Measurements from ENCODE around the gene SIPA1L3.
A peak's percentile ranks its signal among the peaks of the same experiment; 100 is the strongest.

Gene SIPA1L3

DNA sequence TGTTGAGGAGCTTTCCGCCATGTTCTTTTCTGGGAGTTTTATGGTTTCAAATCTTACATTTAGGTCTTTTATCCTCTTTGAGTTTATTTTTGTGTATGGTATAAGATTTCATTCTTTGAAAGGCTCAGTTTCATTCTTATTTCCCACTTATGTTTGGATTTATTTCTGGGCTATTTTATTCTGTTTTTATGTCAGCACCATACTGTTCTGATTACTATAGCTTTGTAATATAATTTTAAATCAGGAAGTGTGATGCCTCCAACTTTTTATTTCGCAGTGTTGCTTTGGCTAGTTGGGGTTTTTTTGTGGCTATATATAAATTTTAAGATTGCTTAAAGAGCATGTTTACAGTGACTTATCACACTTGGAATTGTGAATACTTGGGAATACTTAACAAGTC lies 135.1 kb downstream of the SIPA1L3 start:
- no peaks in the 10 kb centered on the region for H3K27me3 ChIP-seq (ENCODE audit: insufficient read depth, insufficient read length)
- H3K9ac ChIP-seq (ENCODE audit: insufficient read length, low read depth): no peak overlapping the region
- H3K9me3 ChIP-seq (ENCODE audit: insufficient read depth, low read length): no peaks in the 10 kb centered on the region
- H3K4me3 ChIP-seq (ENCODE audit: insufficient read length, low read depth): no peak overlapping the region
- H3K4me1 ChIP-seq (ENCODE audit: insufficient read depth, insufficient read length): peaks cover 6% of the 10 kb centered on the region
- H3K36me3 ChIP-seq (ENCODE audit: insufficient read depth, insufficient read length, low read length): no peaks in the 10 kb centered on the region
- TF ChIP-seq YY1 (IDR thresholded peaks at IDR 0.05; ENCODE audit: insufficient read depth, insufficient read length): no peak
- no peak for TF ChIP-seq ZNF274 (IDR thresholded peaks at IDR 0.05; ENCODE audit: low read depth, low read length)
- no peak for TF ChIP-seq SUZ12 (IDR thresholded peaks at IDR 0.05; ENCODE audit: extremely low read depth, insufficient read depth, insufficient read length)
- no peak for DNase-seq (ENCODE audit: low read depth, low spot score)

DNA sequence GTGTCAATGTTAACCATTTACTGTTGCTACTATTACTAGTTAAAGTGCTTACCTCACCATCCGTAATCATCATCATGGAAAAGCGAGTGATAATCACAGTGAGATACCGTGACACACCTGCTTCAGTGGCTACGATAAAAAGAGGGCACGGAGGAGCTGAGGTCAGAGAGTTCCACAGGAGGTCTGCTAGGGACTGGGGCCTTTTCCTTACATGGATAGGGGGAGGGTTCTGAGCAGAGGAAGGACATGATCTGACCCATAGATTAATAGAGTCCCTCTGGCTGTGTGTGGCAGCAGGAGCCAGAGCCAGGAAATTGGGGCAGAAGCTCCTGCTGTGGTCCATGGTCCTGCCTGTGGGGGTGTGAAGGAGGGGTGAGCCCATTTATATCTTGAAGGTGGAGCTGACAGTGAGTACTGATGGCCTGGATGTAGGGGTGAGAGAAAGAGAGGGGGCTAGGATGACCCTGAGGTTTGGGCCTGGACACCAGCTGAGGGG lies 136.7 kb downstream of the SIPA1L3 start:
- peaks cover 8% of the 10 kb centered on the region for H3K4me1 ChIP-seq (ENCODE audit: insufficient read depth, insufficient read length)
- TF ChIP-seq SUZ12 (IDR thresholded peaks at IDR 0.05; ENCODE audit: extremely low read depth, insufficient read depth, insufficient read length): no peak
- no peak for TF ChIP-seq ZNF274 (IDR thresholded peaks at IDR 0.05; ENCODE audit: low read depth, low read length)
- TF ChIP-seq YY1 (IDR thresholded peaks at IDR 0.05; ENCODE audit: insufficient read depth, insufficient read length): no peak
- no peaks in the 10 kb centered on the region for H3K9me3 ChIP-seq (ENCODE audit: insufficient read depth, low read length)
- no peak overlapping the region for H3K4me3 ChIP-seq (ENCODE audit: insufficient read length, low read depth)
- DNase-seq (ENCODE audit: low read depth, low spot score): no peak
- H3K27me3 ChIP-seq (ENCODE audit: insufficient read depth, insufficient read length): no peaks in the 10 kb centered on the region
- no peak overlapping the region for H3K9ac ChIP-seq (ENCODE audit: insufficient read length, low read depth)
- H3K36me3 ChIP-seq (ENCODE audit: insufficient read depth, insufficient read length, low read length): no peaks in the 10 kb centered on the region

DNA sequence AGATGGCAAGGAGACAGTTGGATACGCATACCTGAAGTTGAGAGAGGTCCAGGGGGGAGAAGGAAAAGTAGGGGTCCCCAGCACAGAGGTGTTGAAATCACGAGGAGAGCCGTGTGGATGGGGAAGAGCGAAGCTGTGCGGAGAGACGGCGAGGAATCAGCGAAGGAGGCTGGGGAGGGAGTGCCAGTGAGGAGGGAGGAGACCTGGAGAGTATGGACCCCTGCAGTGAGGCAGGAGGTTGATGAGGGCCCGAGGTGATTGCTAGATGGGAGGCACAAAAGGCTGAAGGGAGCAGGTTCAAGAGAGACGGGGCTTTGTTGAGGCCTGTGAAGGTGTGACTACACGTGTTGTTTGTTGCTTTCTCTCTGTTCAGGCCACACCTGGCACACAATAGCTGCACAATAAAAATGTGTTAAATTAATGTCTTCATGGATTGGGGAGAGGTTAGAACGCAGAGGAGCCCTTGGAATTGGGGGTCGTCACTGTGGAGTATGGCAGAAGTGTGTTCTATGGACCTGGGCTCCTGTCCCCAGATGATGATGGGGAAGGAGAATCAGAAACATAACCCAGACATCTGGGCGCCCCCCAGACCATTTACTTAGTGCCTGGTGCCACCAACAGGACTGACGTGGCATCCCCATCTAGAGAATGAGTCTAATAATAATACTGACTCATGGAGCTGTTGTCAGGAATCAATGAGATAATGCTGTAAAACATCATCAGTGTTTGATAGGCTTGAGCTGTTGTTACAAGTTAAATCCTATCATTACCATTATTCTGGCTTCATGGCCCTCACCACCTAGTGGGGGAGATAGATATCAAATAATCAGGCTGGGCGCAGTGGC lies 137.5 kb downstream of the SIPA1L3 start:
- peak overlapping the region; percentile 17 for H3K9ac ChIP-seq (ENCODE audit: insufficient read length, low read depth)
- no peak for DNase-seq (ENCODE audit: low read depth, low spot score)
- no peaks in the 10 kb centered on the region for H3K36me3 ChIP-seq (ENCODE audit: insufficient read depth, insufficient read length, low read length)
- no peaks in the 10 kb centered on the region for H3K9me3 ChIP-seq (ENCODE audit: insufficient read depth, low read length)
- TF ChIP-seq SUZ12 (IDR thresholded peaks at IDR 0.05; ENCODE audit: extremely low read depth, insufficient read depth, insufficient read length) (no peak), YY1 (IDR thresholded peaks at IDR 0.05; ENCODE audit: insufficient read depth, insufficient read length) (no peak), ZNF274 (IDR thresholded peaks at IDR 0.05; ENCODE audit: low read depth, low read length) (no peak)
- peaks cover 8% of the 10 kb centered on the region for H3K4me1 ChIP-seq (ENCODE audit: insufficient read depth, insufficient read length)
- H3K4me3 ChIP-seq (ENCODE audit: insufficient read length, low read depth): no peak overlapping the region
- H3K27me3 ChIP-seq (ENCODE audit: insufficient read depth, insufficient read length): no peaks in the 10 kb centered on the region

DNA sequence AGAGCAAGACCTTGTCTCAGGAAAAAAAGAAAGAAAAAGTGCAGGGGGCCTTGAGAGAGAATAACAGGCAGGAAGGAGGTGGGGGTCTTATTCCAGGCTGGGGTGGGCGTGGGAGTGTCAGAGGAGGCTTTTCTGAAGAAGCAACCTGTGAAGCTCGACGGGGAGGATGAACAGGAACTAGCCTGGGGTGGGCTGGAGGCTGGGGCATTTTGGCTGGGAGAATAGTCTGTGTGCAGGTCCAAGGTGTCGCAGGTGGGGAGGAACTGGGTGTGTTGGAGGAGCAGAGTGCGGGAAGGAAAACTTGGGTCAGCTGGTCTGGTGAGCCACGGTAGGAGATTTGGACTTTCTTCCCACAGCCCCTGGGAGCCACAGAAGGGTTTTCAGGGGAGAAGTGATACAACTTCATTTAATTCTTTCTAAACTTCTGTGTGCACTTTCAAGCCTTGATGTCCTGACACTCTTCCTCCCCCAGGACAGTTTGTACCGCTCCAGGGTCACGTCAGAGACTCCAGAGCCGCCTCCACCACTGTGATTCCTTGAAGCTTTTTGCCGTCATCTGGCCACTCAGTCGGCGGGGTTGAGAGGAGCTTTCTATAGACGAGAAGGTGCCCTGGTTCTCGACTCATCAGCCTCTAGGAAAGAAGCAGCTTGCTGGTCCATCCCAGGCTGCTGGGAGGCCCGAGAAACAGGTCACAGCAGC lies 138.7 kb downstream of the SIPA1L3 start:
- TF ChIP-seq SUZ12 (IDR thresholded peaks at IDR 0.05; ENCODE audit: extremely low read depth, insufficient read depth, insufficient read length) (no peak), ZNF274 (IDR thresholded peaks at IDR 0.05; ENCODE audit: low read depth, low read length) (no peak), YY1 (IDR thresholded peaks at IDR 0.05; ENCODE audit: insufficient read depth, insufficient read length) (no peak)
- no peak overlapping the region for H3K9ac ChIP-seq (ENCODE audit: insufficient read length, low read depth)
- H3K36me3 ChIP-seq (ENCODE audit: insufficient read depth, insufficient read length, low read length): no peaks in the 10 kb centered on the region
- H3K4me3 ChIP-seq (ENCODE audit: insufficient read length, low read depth): no peak overlapping the region
- no peak for DNase-seq (ENCODE audit: low read depth, low spot score)
- peaks cover 8% of the 10 kb centered on the region for H3K4me1 ChIP-seq (ENCODE audit: insufficient read depth, insufficient read length)
- H3K9me3 ChIP-seq (ENCODE audit: insufficient read depth, low read length): no peaks in the 10 kb centered on the region
- H3K27me3 ChIP-seq (ENCODE audit: insufficient read depth, insufficient read length): no peaks in the 10 kb centered on the region

DNA sequence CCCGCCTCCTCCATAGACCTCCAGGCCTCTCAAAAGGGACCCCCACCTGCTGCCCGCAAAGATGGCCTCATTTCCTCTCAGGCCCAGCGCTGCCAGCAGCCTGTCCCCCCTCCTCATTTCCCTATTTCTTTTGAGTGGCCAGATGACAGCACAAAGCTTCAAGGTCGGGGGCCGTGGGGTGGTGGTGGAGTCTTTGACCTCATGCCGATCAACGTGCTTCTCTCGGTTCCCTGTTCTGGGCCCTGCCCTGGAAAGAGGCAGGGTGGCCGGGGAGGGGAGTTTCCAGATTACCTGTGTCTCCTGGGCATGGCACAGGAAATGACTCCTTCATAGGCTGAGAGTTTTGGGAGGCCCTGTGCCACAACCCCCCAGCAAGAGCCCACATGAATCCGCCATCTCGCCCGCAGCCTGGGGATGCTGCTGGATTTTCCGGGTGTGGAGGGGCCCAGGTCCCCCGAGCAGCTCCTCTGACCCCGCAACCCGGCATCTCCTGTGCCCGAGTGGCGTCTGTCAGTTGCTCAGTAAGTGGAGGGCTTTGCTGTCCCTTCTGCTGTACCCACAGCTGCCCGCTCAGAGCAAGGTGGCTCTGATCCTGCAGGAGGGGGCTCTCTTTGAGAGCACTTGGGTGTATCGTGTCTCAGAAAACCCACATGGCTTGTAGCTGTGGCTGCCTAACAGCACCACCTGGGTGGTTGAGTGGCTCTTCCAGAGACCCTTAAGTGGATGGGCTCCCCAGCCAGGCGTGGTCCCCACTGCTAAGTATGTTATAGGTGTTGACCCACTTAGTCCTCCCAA lies 139.4 kb downstream of the SIPA1L3 start:
- no peak for DNase-seq (ENCODE audit: low read depth, low spot score)
- peaks cover 8% of the 10 kb centered on the region for H3K4me1 ChIP-seq (ENCODE audit: insufficient read depth, insufficient read length)
- no peaks in the 10 kb centered on the region for H3K36me3 ChIP-seq (ENCODE audit: insufficient read depth, insufficient read length, low read length)
- no peak overlapping the region for H3K9ac ChIP-seq (ENCODE audit: insufficient read length, low read depth)
- H3K27me3 ChIP-seq (ENCODE audit: insufficient read depth, insufficient read length): no peaks in the 10 kb centered on the region
- TF ChIP-seq YY1 (IDR thresholded peaks at IDR 0.05; ENCODE audit: insufficient read depth, insufficient read length) (no peak), ZNF274 (IDR thresholded peaks at IDR 0.05; ENCODE audit: low read depth, low read length) (no peak), SUZ12 (IDR thresholded peaks at IDR 0.05; ENCODE audit: extremely low read depth, insufficient read depth, insufficient read length) (no peak)
- no peaks in the 10 kb centered on the region for H3K9me3 ChIP-seq (ENCODE audit: insufficient read depth, low read length)
- no peak overlapping the region for H3K4me3 ChIP-seq (ENCODE audit: insufficient read length, low read depth)

DNA sequence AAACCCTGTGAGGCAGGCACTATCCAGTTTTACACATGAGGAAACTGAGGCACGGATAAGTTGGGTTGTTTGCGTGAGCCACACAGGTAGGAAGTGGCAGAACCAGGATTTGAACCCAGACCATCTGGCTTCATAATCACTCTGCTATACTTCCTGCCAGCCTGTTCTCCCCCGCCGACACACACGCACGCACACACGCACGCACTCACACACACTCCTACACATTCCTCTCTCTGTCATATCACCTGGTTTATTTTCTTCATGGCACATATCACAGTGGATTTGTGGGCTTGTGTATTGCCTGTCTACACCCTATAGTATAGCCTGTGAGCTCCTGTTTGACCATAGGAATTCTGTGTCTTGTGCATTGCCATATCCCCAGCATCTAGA lies 140.0 kb downstream of the SIPA1L3 start:
- H3K9me3 ChIP-seq (ENCODE audit: insufficient read depth, low read length): no peaks in the 10 kb centered on the region
- H3K27me3 ChIP-seq (ENCODE audit: insufficient read depth, insufficient read length): no peaks in the 10 kb centered on the region
- no peak overlapping the region for H3K9ac ChIP-seq (ENCODE audit: insufficient read length, low read depth)
- H3K4me1 ChIP-seq (ENCODE audit: insufficient read depth, insufficient read length): peaks cover 8% of the 10 kb centered on the region
- no peaks in the 10 kb centered on the region for H3K36me3 ChIP-seq (ENCODE audit: insufficient read depth, insufficient read length, low read length)
- no peak overlapping the region for H3K4me3 ChIP-seq (ENCODE audit: insufficient read length, low read depth)
- DNase-seq (ENCODE audit: low read depth, low spot score): no peak
- TF ChIP-seq YY1 (IDR thresholded peaks at IDR 0.05; ENCODE audit: insufficient read depth, insufficient read length): no peak
- no peak for TF ChIP-seq ZNF274 (IDR thresholded peaks at IDR 0.05; ENCODE audit: low read depth, low read length)
- TF ChIP-seq SUZ12 (IDR thresholded peaks at IDR 0.05; ENCODE audit: extremely low read depth, insufficient read depth, insufficient read length): no peak
